HCT116 (cell line): ENCODE results near the gene CYB5A. TPM values are rescaled to one million over a fixed set of nuclear protein-coding genes. Genes with fewer than 3 reads are reported as not detected.

Experiments used
- ATAC-seq: fragments of 200-7000 bp; cut with Tn5 transposase; 2 replicates; pipeline ENCODE4 v1.9.1; 2020; ENCODE audit warnings: mild to moderate bottlenecking, moderate library complexity
- BruUV-seq: library from RNA; stranded (reverse); fragments of 400-500 nt; replicated peaks from 2 replicates; lab custom pipeline; 2021; lab: Mats Ljungman, UMichigan
- CTCF ChIA-PET: fragments of 300-600 bp; sonication (Branson Sonifier 250); formaldehyde crosslinking; loops from one replicate; lab custom pipeline; 2021; ENCODE audit warnings: antibody characterized with exemption; lab: Charles Lee
- POLR2A ChIA-PET: fragments of 300-600, 350-600 bp; sonication (Branson Sonifier 250); formaldehyde crosslinking; loops from one replicate; lab custom pipeline; 2021; ENCODE audit warnings: antibody characterized with exemption; lab: Charles Lee
- RAD21 ChIA-PET, 2 experiments: fragments of 300-600 bp; sonication (Branson Sonifier 250); formaldehyde crosslinking; loops; one replicate each; lab custom pipeline; 2023; ENCODE audit warnings: low total read pairs in 2 of 2; ENCODE audit not compliant: uncharacterized antibody in 2 of 2, unreplicated experiment in 2 of 2, low non-redundant PET in 1 of 2; lab: Charles Lee
- DNase-seq: peaks from one replicate; pipeline ENCODE4 v3.0.0-alpha.2; 2010; ENCODE audit warnings: low read depth, low spot score
- H2AFZ ChIP-seq: fragments of 200-600 bp; shearing (Covaris generic), sonication (generic); 2 replicates; pipeline ENCODE4 v1.6.1; 2017; ENCODE audit warnings: low read depth, mixed run types, mixed read lengths, antibody characterized with exemption, low read length; ENCODE audit not compliant: poor library complexity, severe bottlenecking
- H3K27ac ChIP-seq: 2 replicates; pipeline ENCODE4 v1.5.1; 2012; ENCODE audit warnings: low read depth, low read length
- H3K27me3 ChIP-seq: fragments of 200-600 bp; sonication (generic); 2 replicates; pipeline ENCODE4 v1.6.1; 2016; ENCODE audit warnings: mixed run types, low read length, mixed read lengths; ENCODE audit not compliant: insufficient read depth
- H3K36me3 ChIP-seq, 2 experiments: fragments of 200-500 bp in 1 of 2; fragments of 200-600 bp in 1 of 2; sonication (Bioruptor generic) in 1 of 2; sonication (generic) in 1 of 2; 2 replicates each; pipeline versions ENCODE4 v1.5.1 to v1.6.1; 2014 to 2016; ENCODE audit warnings: low read length in 2 of 2, inconsistent platforms in 1 of 2, mixed read lengths in 1 of 2, mixed run types in 1 of 2; ENCODE audit not compliant: insufficient read depth in 2 of 2, control insufficient read depth in 1 of 2
- H3K4me1 ChIP-seq, 2 experiments: fragments of 200-600 bp in 1 of 2; sonication (generic) in 1 of 2; 2 replicates each; pipeline versions ENCODE4 v1.5.1 to v1.6.1; 2012 to 2017; ENCODE audit warnings: low read length in 2 of 2, inconsistent platforms in 1 of 2, mild to moderate bottlenecking in 1 of 2, mixed read lengths in 1 of 2, mixed run types in 1 of 2, moderate library complexity in 1 of 2; ENCODE audit not compliant: insufficient read depth in 2 of 2, control insufficient read depth in 1 of 2
- H3K4me2 ChIP-seq: fragments of 200-600 bp; sonication (generic); 2 replicates; pipeline ENCODE4 v1.6.1; 2017; ENCODE audit warnings: mixed run types, low read length, mixed read lengths
- H3K4me3 ChIP-seq, 2 experiments: fragments of 200-600 bp in 1 of 2; sonication (generic) in 1 of 2; replicated peaks in 1 of 2; 2 replicates each; pipeline ENCODE4 v1.5.1; 2011 to 2016; ENCODE audit warnings: low read length in 2 of 2, control low read depth in 1 of 2, low read depth in 1 of 2, mild to moderate bottlenecking in 1 of 2, mixed read lengths in 1 of 2, mixed run types in 1 of 2
- H3K79me2 ChIP-seq: fragments of 200-600 bp; sonication (generic); 2 replicates; pipeline ENCODE4 v1.6.1; 2017; ENCODE audit warnings: mild to moderate bottlenecking, mixed run types, low read length, moderate library complexity, mixed read lengths; ENCODE audit not compliant: insufficient read depth
- H3K9ac ChIP-seq: fragments of 200-600 bp; sonication (generic); 2 replicates; pipeline ENCODE4 v1.6.1; 2016; ENCODE audit warnings: low read length, mixed read lengths
- H3K9me2 ChIP-seq: fragments of 200-600 bp; sonication (generic), shearing (Covaris generic); 2 replicates; pipeline ENCODE4 v1.6.1; 2017; ENCODE audit warnings: mixed run types, mild to moderate bottlenecking, moderate library complexity; ENCODE audit not compliant: insufficient read depth
- H3K9me3 ChIP-seq, 2 experiments: fragments of 200-500 bp in 1 of 2; fragments of 200-600 bp in 1 of 2; sonication (Bioruptor generic) in 1 of 2; sonication (generic) in 1 of 2; 2 replicates each; pipeline ENCODE4 v1.6.1; 2014 to 2017; ENCODE audit warnings: low read length in 2 of 2, mixed read lengths in 2 of 2, inconsistent platforms in 1 of 2, low read depth in 1 of 2, mild to moderate bottlenecking in 1 of 2, mixed run types in 1 of 2, moderate library complexity in 1 of 2; ENCODE audit not compliant: control insufficient read depth in 1 of 2, insufficient read depth in 1 of 2
- H4K20me1 ChIP-seq: fragments of 200-600 bp; sonication (generic), shearing (Covaris generic); 2 replicates; pipeline ENCODE4 v1.6.1; 2017; ENCODE audit warnings: mixed run types, mild to moderate bottlenecking, moderate library complexity; ENCODE audit not compliant: insufficient read depth
- ATF3 ChIP-seq: IDR thresholded peaks from 2 replicates; pipeline ENCODE4 v1.6.1; 2012
- CBX3 ChIP-seq: IDR thresholded peaks from 2 replicates; pipeline ENCODE4 v1.6.1; 2012; ENCODE audit warnings: low read depth
- EZH2 ChIP-seq: fragments of 200-600 bp; sonication (generic); IDR thresholded peaks from 2 replicates; pipeline ENCODE4 v1.6.1; 2017; ENCODE audit warnings: antibody characterized with exemption, mixed run types
- POLR2A ChIP-seq: IDR thresholded peaks from 2 replicates; pipeline ENCODE4 v1.7.0; 2011; ENCODE audit warnings: borderline replicate concordance; ENCODE audit not compliant: insufficient read depth, insufficient read length; ENCODE audit errors: extremely low read depth
- RAD21 ChIP-seq: IDR thresholded peaks from 2 replicates; pipeline ENCODE4 v1.6.1; 2012; ENCODE audit warnings: low read depth, mild to moderate bottlenecking
- REST ChIP-seq: IDR thresholded peaks from 2 replicates; pipeline ENCODE4 v1.6.1; 2012; ENCODE audit warnings: low read depth
- SIN3A ChIP-seq: IDR thresholded peaks from 2 replicates; pipeline ENCODE4 v1.6.1; 2012; ENCODE audit warnings: low read depth
- SP1 ChIP-seq: IDR thresholded peaks from 2 replicates; pipeline ENCODE4 v1.6.1; 2012; ENCODE audit warnings: low read depth
- SRF ChIP-seq: IDR thresholded peaks from 2 replicates; pipeline ENCODE4 v1.6.1; 2012; ENCODE audit warnings: low read depth
- TCF7L2 ChIP-seq: IDR thresholded peaks from 2 replicates; pipeline ENCODE4 v1.7.0; 2011; ENCODE audit warnings: borderline replicate concordance, inconsistent platforms; ENCODE audit not compliant: insufficient read depth, insufficient read length; ENCODE audit errors: extremely low read depth
- YY1 ChIP-seq: IDR thresholded peaks from 2 replicates; pipeline ENCODE4 v1.6.1; 2011; ENCODE audit warnings: low read length, low read depth, moderate library complexity, mild to moderate bottlenecking; ENCODE audit not compliant: insufficient replicate concordance; ENCODE audit errors: extremely low read depth
- ZBTB33 ChIP-seq: IDR thresholded peaks from 2 replicates; pipeline ENCODE4 v1.6.1; 2011; ENCODE audit warnings: mild to moderate bottlenecking, low read length, moderate library complexity; ENCODE audit not compliant: insufficient replicate concordance; ENCODE audit errors: extremely low read depth
- ZFX ChIP-seq: fragments of 450-650 bp; IDR thresholded peaks from 2 replicates; pipeline ENCODE4 v1.6.1; 2017
- ZNF274 ChIP-seq: fragments of 200-500 bp; sonication (Bioruptor generic); IDR thresholded peaks from 2 replicates; pipeline ENCODE4 v1.6.1; 2014; ENCODE audit warnings: mild to moderate bottlenecking, low read depth, low read length, inconsistent platforms
- intact Hi-C: fragments of 100-400 bp; cut with micrococcal nuclease; formaldehyde crosslinking; loops from 2 replicates; pipeline ENCODE4 v1.10.0; 2022
- total RNA-seq: library from RNA; stranded (reverse); gene quantifications from one replicate; pipeline ENCODE4 v1.2.1, GENCODE V29; 2021; ENCODE audit not compliant: unreplicated experiment

Gene CYB5A
- total RNA-seq, 1 experiment from 2014 or later: 37.7 TPM

- peaks cover 10% of the 10 kb centered on the region; the same call in 1 of the 2 replicates for H3K27me3 ChIP-seq
- no peaks in the 10 kb centered on the region for H3K4me1 ChIP-seq
- no peak for DNase-seq
- POLR2A ChIA-PET: no interaction called here
- H3K79me2 ChIP-seq: no peaks in the 10 kb centered on the region
- intact Hi-C loops: no loop called here
- H3K9me2 ChIP-seq: no peaks in the 10 kb centered on the region
- no TSS peak for BruUV-seq
- TF ChIP-seq REST: no peak
- no peak for TF ChIP-seq RAD21
- TF ChIP-seq SRF: no peak
- no peak for TF ChIP-seq SP1
- TF ChIP-seq SIN3A: no peak
- no peak for TF ChIP-seq ZFX
- no peak for TF ChIP-seq POLR2A
- no peak for TF ChIP-seq TCF7L2
- TF ChIP-seq ZBTB33: no peak
- TF ChIP-seq CBX3: no peak
- TF ChIP-seq YY1: no peak
- no peak for TF ChIP-seq EZH2
- no peak for TF ChIP-seq ATF3
- TF ChIP-seq ZNF274: no peak
- H3K4me2 ChIP-seq: no peak overlapping the region
- RAD21 ChIA-PET: no interaction called here
- H2AFZ ChIP-seq: no peak overlapping the region
- no peaks in the 10 kb centered on the region for H4K20me1 ChIP-seq
- no peak overlapping the region for H3K27ac ChIP-seq
- no peak for ATAC-seq
- H3K9me3 ChIP-seq: no peaks in the 10 kb centered on the region
- no peak overlapping the region for H3K4me3 ChIP-seq
- H3K9ac ChIP-seq: no peak overlapping the region
- no peaks in the 10 kb centered on the region for H3K36me3 ChIP-seq
- CTCF ChIA-PET: interaction anchor here (2.0 kb wide), 1 partner anchor 12 kb away, joined by 4 read pairs; no protein-coding TSS in a partner anchor
Measured at GRCh38 chr18:74336656-74337055, 44.9 kb upstream of the CYB5A start.
